Superior temporal gyrus (tissue), 1 donor: ENCODE data around the gene ZSWIM7.
"Not testable (repeated sequence)": the region's sequence is repeated elsewhere in the genome, so short reads cannot be mapped to it uniquely, and the experiment has no call there.

ENCODE experiments used
- DNase-seq: peaks from one replicate; pipeline ENCODE4 v3.0.0-alpha.2; 2016; ENCODE audit errors: extremely low spot score

The ZSWIM7 gene

GRCh38 chr17:15999974-16000827, 697 bp upstream of the ZSWIM7 start:
- no peak for DNase-seq

- peak; percentile 41 for DNase-seq
These were observed 1.4 kb downstream of the ZSWIM7 start for GRCh38 chr17:15998031-15998562.

GRCh38 chr17:15996322-15996721, 3.2 kb downstream of the ZSWIM7 start:
- no peak for DNase-seq

GRCh38 chr17:15981646-15982580, 17.6 kb downstream of the ZSWIM7 start:
- DNase-seq, result no peak

- DNase-seq, result no peak
These were observed 18.3 kb downstream of the ZSWIM7 start for GRCh38 chr17:15981208-15981607.

- DNase-seq, result not testable (repeated sequence)
These were observed 20.5 kb downstream of the ZSWIM7 start for GRCh38 chr17:15979013-15979412.

- no peak for DNase-seq
These were observed 20.9 kb downstream of the ZSWIM7 start for GRCh38 chr17:15978606-15979005.

GRCh38 chr17:15977894-15978293, 21.6 kb downstream of the ZSWIM7 start:
- no peak for DNase-seq

- no peak for DNase-seq
These were observed 25.7 kb downstream of the ZSWIM7 start for GRCh38 chr17:15973834-15974233.

GRCh38 chr17:15973016-15973415, 26.5 kb downstream of the ZSWIM7 start:
- DNase-seq, result no peak

- no peak for DNase-seq
These were observed 27.0 kb downstream of the ZSWIM7 start for GRCh38 chr17:15972497-15972951.

- DNase-seq, result no peak
These were observed 27.6 kb downstream of the ZSWIM7 start for GRCh38 chr17:15971882-15972281.

- DNase-seq, result no peak
These were observed 28.3 kb downstream of the ZSWIM7 start for GRCh38 chr17:15971098-15971678.

GRCh38 chr17:15970500-15970899, 29.0 kb downstream of the ZSWIM7 start:
- no peak for DNase-seq

- no peak for DNase-seq
These were observed 30.0 kb downstream of the ZSWIM7 start for GRCh38 chr17:15969463-15969862.

- no peak for DNase-seq
These were observed 31.7 kb downstream of the ZSWIM7 start for GRCh38 chr17:15967706-15968399.

GRCh38 chr17:15966879-15967248, 32.6 kb downstream of the ZSWIM7 start:
- no peak for DNase-seq

GRCh38 chr17:15966183-15966878, 33.2 kb downstream of the ZSWIM7 start:
- DNase-seq, result peak; percentile 33

- DNase-seq, result no peak
These were observed 34.0 kb downstream of the ZSWIM7 start for GRCh38 chr17:15965528-15965927.

GRCh38 chr17:15963670-15964110, 35.8 kb downstream of the ZSWIM7 start:
- no peak for DNase-seq

GRCh38 chr17:15958484-15958854, 41.0 kb downstream of the ZSWIM7 start:
- no peak for DNase-seq
